Fibroblast of lung (primary cell): ENCODE data around the gene TMPO.
"Not testable (repeated sequence)": the region's sequence is repeated elsewhere in the genome, so short reads cannot be mapped to it uniquely, and the experiment has no call there.

Source experiments
- CTCF ChIP-seq, 2 donors: IDR thresholded peaks in 1 of 2; conservative IDR thresholded peaks in 1 of 2; 1 replicate in 1 of 2; 2 replicates in 1 of 2; pipeline ENCODE4 v1.5.1; 2011 to 2012; ENCODE audit warnings: low read length in 2 of 2, control low read depth in 1 of 2, inconsistent platforms in 1 of 2, low read depth in 1 of 2, mild to moderate bottlenecking in 1 of 2
- EZH2 ChIP-seq: IDR thresholded peaks from 2 replicates; pipeline ENCODE4 v1.5.1; 2012; ENCODE audit warnings: low read length, control low read depth, mild to moderate bottlenecking; ENCODE audit errors: missing control alignments

DNA sequence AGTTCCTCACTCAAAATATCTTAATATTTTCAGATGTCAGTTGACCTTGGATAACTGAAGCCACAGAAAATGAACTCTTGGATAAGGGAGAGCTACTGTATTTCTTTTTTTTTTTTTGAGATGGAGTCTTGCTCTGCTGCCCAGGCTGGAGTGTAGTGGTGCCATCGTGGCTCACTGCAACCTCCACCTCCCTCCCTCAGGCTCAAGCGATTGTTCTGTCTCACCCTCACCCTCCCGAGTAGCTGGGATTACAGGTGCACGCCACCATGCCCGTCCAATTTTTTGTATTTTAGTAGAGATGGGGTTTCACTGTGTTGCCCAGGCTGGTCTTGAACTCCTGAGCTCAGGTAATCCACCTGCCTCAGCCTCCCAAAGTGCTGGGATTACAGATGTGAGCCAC is 81.9 kb downstream of the TMPO start:
- not testable (repeated sequence) for TF ChIP-seq CTCF (conservative IDR thresholded peaks at IDR 0.05 in 1 of 2, IDR thresholded peaks at IDR 0.05 in 1 of 2; ENCODE audit: low read depth in 1 of 2, low read length in 2 of 2); EZH2
